Measurements from ENCODE around the gene CDC25A. TPM values are rescaled to one million over a fixed set of nuclear protein-coding genes. Genes with fewer than 3 reads are reported as not detected.

Gene CDC25A
- 1.2 and 3.2 TPM in 2 replicates for total RNA-seq

GRCh38 chr3:48188266-48189201 is at the start of gene CDC25A:
TSS of gene CDC25A (minus strand) at chr3:48188417. CDS start at chr3:48187947, 470 bp downstream.

GRCh38 chr3:48222616-48223513 is 34.6 kb upstream of the CDC25A start, which contains the start of gene CAMP:
TSS of gene CAMP (plus strand) at chr3:48223495. CDS start at chr3:48223512, 17 bp downstream.

Other genes with a start within 250 kb of the CDC25A start
- 141 and 149 TPM in 2 replicates for gene MAP4, start 172.0 kb downstream of the CDC25A start, total RNA-seq
- gene CAMP, start 35.1 kb upstream of the CDC25A start, total RNA-seq = not detected in 2 replicates
- gene ZNF589, start 52.7 kb upstream of the CDC25A start, total RNA-seq = 1.4 TPM in 2 replicates
- 35.2 and 35.4 TPM in 2 replicates for gene NME6, start 113.0 kb upstream of the CDC25A start, total RNA-seq
- not detected in 2 replicates for gene SPINK8, start 145.2 kb upstream of the CDC25A start, total RNA-seq
- gene FBXW12, start 183.8 kb upstream of the CDC25A start, total RNA-seq = not detected in 2 replicates
- 17.5 and 18.2 TPM in 2 replicates for gene PLXNB1, start 241.7 kb upstream of the CDC25A start, total RNA-seq

All from myometrial cell (primary cell).